Measurements from ENCODE around the gene AMBP.

Gene AMBP

DNA sequence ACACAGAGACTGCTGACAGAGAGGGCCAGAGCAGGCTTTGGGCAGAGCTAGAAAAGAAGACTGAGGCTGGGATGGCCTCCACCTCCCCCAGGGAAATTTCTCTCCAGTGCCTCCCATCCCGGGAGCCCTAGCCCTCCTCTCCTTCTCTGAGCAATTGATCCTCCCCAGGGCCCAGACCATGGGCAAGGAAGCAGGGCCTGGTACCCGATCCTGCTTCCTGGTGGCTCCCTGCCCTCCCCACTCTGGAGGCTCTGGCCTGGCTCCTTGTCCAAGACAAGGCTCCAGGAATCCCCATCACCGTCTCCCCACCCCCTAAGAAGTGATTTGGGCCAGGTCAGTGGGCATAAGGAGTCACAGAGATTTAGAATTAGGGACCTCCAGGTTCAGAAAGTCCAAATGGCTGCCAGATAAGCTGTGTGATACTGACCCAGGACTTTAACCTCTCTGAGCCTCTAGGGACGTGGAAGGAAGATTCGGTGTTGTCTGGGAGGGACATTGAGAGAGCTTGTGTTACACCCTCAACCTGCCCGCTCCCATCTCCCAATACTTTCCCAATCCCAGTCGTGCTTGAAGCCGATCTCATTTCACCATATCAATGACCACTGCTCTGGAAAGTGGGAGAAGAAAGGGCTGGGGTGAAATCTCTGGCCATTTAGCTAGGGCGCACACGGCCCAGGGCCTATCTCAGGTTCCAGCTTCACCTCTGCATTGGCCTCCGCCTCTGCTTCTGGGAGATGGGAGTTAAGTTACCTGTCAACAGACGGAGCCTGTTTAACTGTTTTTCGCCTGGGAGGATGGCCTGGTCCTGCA lies 46.8 kb upstream of the AMBP start:
- Histone ChIP-seq H3K27ac (ENCODE audit: low read length) (no peak overlapping the region), H2AFZ (ENCODE audit: low read depth, low read length) (no peak overlapping the region), H3K79me2 (ENCODE audit: low read length) (no peaks in the 10 kb centered on the region), H3K9me3 (ENCODE audit: insufficient read depth, low read length) (no peaks in the 10 kb centered on the region), H3K4me1 (ENCODE audit: low read length) (no peaks in the 10 kb centered on the region), H3K9ac (ENCODE audit: low read length) (no peak overlapping the region), H4K20me1 (ENCODE audit: insufficient read depth, low read length) (no peaks in the 10 kb centered on the region), H3K4me3 (ENCODE audit: low read length) (no peak overlapping the region), H3K36me3 (replicated peaks; ENCODE audit: low read depth, low read length) (no peaks in the 10 kb centered on the region), H3K27me3 (ENCODE audit: low read depth, low read length) (peaks cover 22% of the 10 kb centered on the region), H3K4me2 (ENCODE audit: low read length) (no peak overlapping the region)
- TF ChIP-seq, protein P1, sequence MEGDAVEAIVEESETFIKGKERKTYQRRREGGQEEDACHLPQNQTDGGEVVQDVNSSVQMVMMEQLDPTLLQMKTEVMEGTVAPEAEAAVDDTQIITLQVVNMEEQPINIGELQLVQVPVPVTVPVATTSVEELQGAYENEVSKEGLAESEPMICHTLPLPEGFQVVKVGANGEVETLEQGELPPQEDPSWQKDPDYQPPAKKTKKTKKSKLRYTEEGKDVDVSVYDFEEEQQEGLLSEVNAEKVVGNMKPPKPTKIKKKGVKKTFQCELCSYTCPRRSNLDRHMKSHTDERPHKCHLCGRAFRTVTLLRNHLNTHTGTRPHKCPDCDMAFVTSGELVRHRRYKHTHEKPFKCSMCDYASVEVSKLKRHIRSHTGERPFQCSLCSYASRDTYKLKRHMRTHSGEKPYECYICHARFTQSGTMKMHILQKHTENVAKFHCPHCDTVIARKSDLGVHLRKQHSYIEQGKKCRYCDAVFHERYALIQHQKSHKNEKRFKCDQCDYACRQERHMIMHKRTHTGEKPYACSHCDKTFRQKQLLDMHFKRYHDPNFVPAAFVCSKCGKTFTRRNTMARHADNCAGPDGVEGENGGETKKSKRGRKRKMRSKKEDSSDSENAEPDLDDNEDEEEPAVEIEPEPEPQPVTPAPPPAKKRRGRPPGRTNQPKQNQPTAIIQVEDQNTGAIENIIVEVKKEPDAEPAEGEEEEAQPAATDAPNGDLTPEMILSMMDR (IDR thresholded peaks at IDR 0.05; ENCODE audit: low read depth, low read length), result no peak

DNA sequence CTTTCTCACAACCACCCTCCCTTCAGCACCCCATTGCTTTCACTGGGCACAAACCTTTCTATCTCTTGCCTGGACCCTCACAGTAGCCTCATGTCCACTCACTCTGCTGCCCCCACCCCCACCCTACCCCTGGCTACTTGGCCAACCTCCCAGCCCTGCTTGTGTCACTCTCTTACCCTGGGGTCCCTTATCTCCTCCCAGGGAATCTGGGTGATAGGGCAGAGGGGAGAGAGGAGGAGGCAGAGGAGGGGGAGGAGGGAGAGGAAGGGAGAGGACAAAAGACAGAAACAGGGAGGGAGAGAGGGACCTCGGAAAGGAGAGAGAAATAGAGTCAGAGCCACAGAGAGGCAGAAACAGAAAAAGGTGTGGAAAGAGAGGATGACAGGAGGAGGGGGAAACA lies 46.0 kb upstream of the AMBP start:
- Histone ChIP-seq H3K4me1 (ENCODE audit: low read length) (no peaks in the 10 kb centered on the region), H3K9me3 (ENCODE audit: insufficient read depth, low read length) (no peaks in the 10 kb centered on the region), H3K4me3 (ENCODE audit: low read length) (no peak overlapping the region), H3K9ac (ENCODE audit: low read length) (no peak overlapping the region), H3K36me3 (replicated peaks; ENCODE audit: low read depth, low read length) (no peaks in the 10 kb centered on the region), H3K79me2 (ENCODE audit: low read length) (no peaks in the 10 kb centered on the region), H3K27me3 (ENCODE audit: low read depth, low read length) (peaks cover 19% of the 10 kb centered on the region), H2AFZ (ENCODE audit: low read depth, low read length) (no peak overlapping the region), H4K20me1 (ENCODE audit: insufficient read depth, low read length) (no peaks in the 10 kb centered on the region), H3K4me2 (ENCODE audit: low read length) (no peak overlapping the region), H3K27ac (ENCODE audit: low read length) (no peak overlapping the region)
- TF ChIP-seq EZH2phosphoT487 (IDR thresholded peaks at IDR 0.05; ENCODE audit: low read depth), result no peak
- TF ChIP-seq, protein P1 (IDR thresholded peaks at IDR 0.05; ENCODE audit: low read depth, low read length), result no peak

DNA sequence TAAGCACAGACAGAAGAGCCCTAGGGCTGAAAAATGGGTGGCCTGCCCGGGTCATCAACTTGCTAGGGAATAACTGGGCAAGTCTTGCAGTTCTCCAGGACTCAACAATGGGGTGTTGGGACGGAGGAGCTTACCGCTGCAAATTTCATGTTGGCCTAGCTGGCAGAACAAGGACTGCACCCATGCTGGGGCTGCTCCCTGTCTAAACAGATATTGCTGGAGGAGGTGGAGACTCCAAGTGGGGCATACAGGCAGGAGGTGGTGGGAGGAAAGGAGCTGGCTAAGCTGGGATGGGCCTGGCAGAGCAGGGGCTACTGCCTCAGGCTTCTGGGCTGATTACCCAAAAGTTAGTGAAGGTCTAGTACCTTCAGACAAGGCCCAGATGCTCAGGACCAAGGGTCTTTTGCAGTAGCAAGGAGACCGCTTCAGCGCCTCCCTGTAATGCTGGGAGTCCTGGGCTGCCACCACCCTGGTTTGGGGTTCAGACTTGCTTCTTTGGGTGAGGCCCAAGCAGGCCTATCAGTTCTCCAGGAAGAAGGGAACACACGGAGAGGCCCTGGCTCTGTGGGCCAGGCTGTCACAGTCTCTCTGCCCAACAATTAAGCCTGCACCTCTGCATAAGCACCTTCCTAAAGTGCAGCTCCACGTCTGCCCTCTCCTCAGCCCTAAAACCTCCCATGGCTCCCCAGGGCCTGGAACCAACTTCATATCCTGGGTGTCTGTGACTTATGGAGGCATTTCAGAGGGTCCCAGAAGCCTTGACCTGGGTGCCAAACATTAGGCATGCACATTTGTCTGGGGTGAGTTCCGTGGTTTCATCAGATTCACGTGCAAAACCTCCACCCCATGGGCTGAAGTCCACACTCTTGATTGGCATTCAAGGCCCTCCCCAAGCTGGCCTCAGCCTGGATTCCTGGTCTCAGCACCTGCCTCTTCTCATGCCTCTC lies 45.2 kb upstream of the AMBP start:
- Histone ChIP-seq H3K36me3 (replicated peaks; ENCODE audit: low read depth, low read length) (no peaks in the 10 kb centered on the region), H2AFZ (ENCODE audit: low read depth, low read length) (no peak overlapping the region), H3K4me3 (ENCODE audit: low read length) (no peak overlapping the region), H3K4me2 (ENCODE audit: low read length) (no peak overlapping the region), H3K9ac (ENCODE audit: low read length) (no peak overlapping the region), H3K4me1 (ENCODE audit: low read length) (no peaks in the 10 kb centered on the region), H3K9me3 (ENCODE audit: insufficient read depth, low read length) (no peaks in the 10 kb centered on the region), H3K27me3 (ENCODE audit: low read depth, low read length) (peaks cover 23% of the 10 kb centered on the region), H3K79me2 (ENCODE audit: low read length) (no peaks in the 10 kb centered on the region), H3K27ac (ENCODE audit: low read length) (no peak overlapping the region), H4K20me1 (ENCODE audit: insufficient read depth, low read length) (no peaks in the 10 kb centered on the region)
- TF ChIP-seq EZH2phosphoT487 (IDR thresholded peaks at IDR 0.05; ENCODE audit: low read depth), result no peak
- TF ChIP-seq, protein P1 (IDR thresholded peaks at IDR 0.05; ENCODE audit: low read depth, low read length), result no peak
